Fibroblast of peridontal ligament (primary cell): ENCODE data around the gene FOXD1.

Source experiments
- DNase-seq: peaks from one replicate; pipeline ENCODE4 v3.0.0-alpha.2; 2010; ENCODE audit errors: extremely low read depth

Gene FOXD1

GRCh38 chr5:73441378-73441777 is 7.2 kb downstream of the FOXD1 start:
- no peak for DNase-seq

- no peak for DNase-seq
These were observed 8.3 kb downstream of the FOXD1 start for GRCh38 chr5:73440262-73440661.

GRCh38 chr5:73438645-73439470 is 9.7 kb downstream of the FOXD1 start:
- DNase-seq = peak; percentile 53

GRCh38 chr5:73437777-73438644 is 10.6 kb downstream of the FOXD1 start:
- DNase-seq = no peak

GRCh38 chr5:73437101-73437776 is 11.3 kb downstream of the FOXD1 start:
- DNase-seq = peak; percentile 67

- DNase-seq = no peak
These were observed 12.0 kb downstream of the FOXD1 start for GRCh38 chr5:73436535-73437100.

GRCh38 chr5:73435759-73436534 is 12.6 kb downstream of the FOXD1 start:
- no peak for DNase-seq

GRCh38 chr5:73434907-73435306 is 13.7 kb downstream of the FOXD1 start:
- no peak for DNase-seq

GRCh38 chr5:73434461-73434860 is 14.1 kb downstream of the FOXD1 start:
- DNase-seq = no peak

- DNase-seq = peak; percentile 85
These were observed 14.6 kb downstream of the FOXD1 start for GRCh38 chr5:73433982-73434342.

- no peak for DNase-seq
These were observed 15.2 kb downstream of the FOXD1 start for GRCh38 chr5:73433272-73433981.

GRCh38 chr5:73431204-73431851 is 17.2 kb downstream of the FOXD1 start:
- DNase-seq = no peak

- no peak for DNase-seq
These were observed 22.5 kb downstream of the FOXD1 start for GRCh38 chr5:73426034-73426433.

GRCh38 chr5:73424556-73424977 is 24.0 kb downstream of the FOXD1 start:
- no peak for DNase-seq

- no peak for DNase-seq
These were observed 26.4 kb downstream of the FOXD1 start for GRCh38 chr5:73422164-73422563.

GRCh38 chr5:73420666-73421065 is 27.9 kb downstream of the FOXD1 start:
- no peak for DNase-seq

- peak; percentile 97 for DNase-seq
These were observed 28.8 kb downstream of the FOXD1 start for GRCh38 chr5:73419465-73420390.

- DNase-seq = no peak
These were observed 29.5 kb downstream of the FOXD1 start for GRCh38 chr5:73419117-73419464.

GRCh38 chr5:73418244-73418691 is 30.3 kb downstream of the FOXD1 start:
- DNase-seq = no peak
